NK-92 (cell line): ENCODE measurements around the gene ACTL7A.
"Not testable (repeated sequence)": the region's sequence is repeated elsewhere in the genome, so short reads cannot be mapped to it uniquely, and the experiment has no call there.

ENCODE experiments used
- DNase-seq: peaks from one replicate; lab custom pipeline; 2025; ENCODE audit not compliant: unreplicated experiment; lab: John Stamatoyannopoulos, UW

The ACTL7A gene, protein sequence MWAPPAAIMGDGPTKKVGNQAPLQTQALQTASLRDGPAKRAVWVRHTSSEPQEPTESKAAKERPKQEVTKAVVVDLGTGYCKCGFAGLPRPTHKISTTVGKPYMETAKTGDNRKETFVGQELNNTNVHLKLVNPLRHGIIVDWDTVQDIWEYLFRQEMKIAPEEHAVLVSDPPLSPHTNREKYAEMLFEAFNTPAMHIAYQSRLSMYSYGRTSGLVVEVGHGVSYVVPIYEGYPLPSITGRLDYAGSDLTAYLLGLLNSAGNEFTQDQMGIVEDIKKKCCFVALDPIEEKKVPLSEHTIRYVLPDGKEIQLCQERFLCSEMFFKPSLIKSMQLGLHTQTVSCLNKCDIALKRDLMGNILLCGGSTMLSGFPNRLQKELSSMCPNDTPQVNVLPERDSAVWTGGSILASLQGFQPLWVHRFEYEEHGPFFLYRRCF

DNA sequence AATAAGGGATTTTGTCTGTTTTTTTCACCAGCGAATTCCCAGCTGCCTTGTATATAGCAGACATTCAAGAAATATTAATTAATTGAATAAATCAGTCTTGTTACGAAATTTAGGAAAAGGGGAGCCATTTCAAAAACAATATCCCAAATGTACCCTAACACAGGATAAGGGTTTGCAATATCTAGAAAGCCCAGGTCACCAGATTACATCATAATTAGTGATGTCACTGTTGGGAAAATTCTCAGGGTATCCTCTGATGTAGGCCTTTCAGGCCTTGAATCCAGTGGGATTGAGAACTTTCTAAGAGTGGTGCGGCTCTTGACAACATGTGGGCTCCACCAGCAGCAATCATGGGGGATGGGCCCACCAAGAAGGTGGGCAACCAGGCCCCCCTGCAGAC, at the start of gene ACTL7A:
ACTL7A (plus strand) TSS at position 270 of the 400 bp plus-strand sequence; CDS start at position 327, 57 bp downstream.
- DNase-seq, result no peak

DNA sequence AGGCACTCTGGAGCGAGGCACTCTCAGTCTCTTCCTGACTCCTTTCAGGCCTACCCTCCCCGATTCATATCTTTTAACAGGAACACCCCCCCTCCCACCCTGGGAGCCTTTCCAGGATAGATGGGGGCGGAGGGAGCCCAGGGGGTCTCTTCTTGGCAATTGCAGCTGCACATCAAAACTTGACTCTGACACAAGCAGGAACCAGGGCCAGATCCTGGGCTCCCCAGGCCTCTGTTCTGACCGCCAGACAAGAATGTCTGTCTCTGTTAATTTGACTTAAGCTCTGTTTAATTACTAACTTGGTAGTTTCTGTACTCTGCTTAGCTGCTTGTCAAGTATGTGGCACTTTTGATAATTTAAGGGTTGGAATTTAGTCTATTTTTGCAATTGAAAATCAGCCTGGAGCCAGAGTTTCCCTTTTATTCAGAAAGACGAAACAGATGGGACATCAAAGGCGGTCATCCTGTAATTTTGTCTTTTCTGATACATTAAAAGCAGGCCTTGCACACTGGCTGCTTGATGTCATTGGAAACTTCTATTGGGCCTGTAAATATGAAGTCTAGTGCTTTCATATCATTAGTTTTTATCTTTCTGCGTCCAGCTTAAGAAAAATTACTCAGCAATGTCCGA, 49.6 kb upstream of the ACTL7A start:
- DNase-seq, result no peak

DNA sequence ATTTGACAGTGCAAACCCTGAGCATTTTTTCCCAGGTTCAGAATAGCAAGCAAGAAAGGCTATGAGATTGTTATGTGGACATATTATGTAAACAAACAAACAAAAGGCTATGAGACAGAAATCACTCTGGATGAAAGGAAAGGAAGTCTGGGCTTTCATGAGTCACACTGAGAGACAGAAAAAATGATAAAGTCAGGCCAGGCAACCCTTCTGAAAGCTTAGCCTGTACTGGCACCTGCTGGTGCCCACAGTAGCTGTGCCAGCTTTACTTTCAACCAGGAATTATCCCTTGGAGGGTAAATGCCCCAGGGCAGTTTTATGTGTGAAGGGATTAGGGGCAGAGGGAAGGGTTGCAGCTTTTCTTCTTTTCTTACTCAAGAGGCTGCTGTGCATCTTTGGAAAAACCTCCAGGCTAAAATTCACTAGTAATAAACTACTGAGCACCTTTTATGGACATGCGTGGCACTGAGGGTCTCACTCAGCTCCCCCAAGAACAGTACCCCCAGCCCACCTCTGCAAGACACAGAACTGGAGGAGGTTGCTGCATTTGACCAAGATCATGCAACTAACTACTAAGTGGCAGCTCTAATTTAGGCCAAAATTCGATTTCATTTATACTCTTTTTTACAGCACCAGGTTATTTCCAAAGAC, 48.0 kb upstream of the ACTL7A start:
- DNase-seq, result no peak

DNA sequence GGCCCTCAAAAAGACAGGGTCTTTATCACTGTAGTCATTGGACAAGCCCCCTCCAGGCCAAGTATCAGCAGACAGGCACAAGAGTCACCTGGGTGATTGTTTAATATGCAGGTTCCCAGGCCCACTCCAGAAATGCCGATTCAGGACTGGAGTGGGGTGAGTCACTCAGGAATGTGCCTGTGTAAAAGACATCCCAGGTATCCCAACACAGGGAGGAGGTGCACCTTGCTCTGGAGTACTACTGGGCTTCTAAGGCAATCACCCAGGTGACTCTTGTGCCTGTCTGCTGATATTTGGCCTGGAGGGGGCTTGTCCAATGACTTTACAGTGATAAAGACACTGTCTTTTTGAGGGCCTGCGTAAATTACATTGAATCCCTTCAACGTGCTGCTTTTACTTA, 46.9 kb upstream of the ACTL7A start:
- DNase-seq, result no peak

DNA sequence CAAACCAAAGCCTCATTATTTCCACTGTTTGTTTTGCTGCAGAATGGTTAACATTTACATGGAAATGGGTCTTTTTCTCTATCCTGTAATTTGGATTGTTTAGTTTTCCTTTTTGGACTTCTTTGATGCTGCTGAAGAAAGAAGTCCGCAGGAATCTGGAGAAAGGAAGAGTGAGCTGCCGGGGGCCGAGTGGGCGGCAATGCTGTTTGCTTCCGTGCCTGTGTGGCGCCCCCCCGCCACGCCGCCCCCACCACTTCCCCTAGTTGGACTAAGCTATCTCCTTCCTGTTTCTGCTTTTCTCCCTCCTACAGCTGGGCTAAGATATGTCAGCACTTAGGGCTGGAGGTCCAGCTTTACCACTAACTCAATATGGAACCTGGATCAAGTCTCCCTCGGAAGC, 46.0 kb upstream of the ACTL7A start:
- no peak for DNase-seq

DNA sequence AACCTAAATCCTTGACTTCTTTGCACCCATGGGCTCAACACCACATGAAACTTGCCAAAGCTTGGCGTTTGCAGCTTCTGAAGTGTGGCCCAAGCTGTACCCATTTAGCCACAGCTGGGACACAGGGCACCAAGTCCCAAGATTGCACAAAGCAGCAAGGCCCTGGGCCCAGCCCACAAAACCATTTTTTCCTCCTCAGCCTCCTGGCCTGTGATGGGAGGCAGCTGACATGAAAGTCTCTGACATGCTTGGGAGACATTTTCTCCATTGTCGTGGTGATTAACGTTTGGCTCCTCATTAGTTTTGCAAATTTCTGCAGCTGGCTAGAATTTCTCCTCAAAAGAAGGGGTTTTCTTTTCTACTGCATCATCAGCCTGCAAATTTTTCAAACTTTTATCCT, 38.2 kb upstream of the ACTL7A start:
- no peak for DNase-seq

DNA sequence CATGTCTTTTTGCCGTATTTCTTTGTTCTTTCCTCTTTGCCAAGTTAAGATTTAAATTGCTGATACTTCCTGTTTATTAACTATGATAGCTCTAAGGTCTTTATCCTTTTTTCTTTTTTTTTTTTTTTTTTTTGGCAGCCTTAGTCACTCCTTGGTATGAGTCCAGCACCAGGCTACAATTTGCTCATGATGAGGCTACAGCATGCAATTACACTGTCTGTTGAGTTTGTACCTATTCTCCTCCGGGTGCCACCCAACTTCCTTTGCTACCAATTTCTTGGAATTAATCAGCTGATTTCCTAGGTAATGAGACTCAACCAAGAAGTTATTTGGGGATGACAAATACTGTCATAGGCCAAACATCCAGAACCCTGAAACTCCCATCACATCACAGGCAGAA, 31.8 kb upstream of the ACTL7A start:
- no peak for DNase-seq

DNA sequence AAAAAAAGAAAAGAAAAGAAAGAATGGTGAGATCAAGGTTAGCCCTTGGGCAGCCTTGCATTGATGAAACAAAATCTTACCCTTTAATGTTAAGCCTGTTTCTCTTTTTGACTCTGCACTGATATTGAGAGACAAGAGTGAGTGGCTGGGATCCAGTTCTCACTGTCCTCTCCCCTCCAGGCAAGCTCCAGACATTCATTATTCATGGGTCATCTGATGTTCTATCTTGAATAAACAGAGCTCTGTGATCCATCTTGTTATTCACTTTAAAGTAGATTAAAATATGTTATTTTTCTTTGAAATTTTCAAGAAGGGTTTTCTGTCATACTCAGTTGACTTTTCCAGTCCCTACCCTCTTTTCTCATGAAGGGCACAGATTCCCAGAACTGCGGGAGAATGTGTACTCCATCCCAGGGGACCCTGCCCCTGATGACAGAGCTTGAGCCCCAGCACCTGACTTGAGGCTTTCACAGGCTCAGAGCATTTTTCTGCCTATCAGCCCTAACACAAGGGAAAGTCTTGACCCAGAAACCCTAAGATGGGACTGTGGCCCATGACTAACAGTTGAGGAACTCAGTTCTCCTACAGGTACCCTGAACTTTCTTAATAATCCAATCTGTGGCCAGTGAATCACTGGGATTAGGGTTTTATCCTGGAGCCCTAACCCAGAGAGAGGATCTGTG, 30.4 kb upstream of the ACTL7A start:
- no peak for DNase-seq

DNA sequence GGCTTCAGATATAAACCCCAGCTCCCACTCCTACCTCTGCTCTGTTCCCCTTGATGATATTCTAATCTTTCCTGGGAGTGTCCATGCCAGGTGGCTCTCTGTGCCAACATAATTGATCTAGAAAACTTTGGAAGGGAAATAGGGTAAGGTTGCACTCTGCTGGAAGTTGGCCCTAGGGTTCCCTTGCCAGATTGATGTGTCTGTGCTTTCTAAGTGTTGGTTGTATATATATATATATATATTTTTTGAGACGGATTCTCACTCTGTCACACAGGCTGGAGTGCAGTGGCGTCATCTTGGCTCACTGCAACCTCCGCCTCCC, 29.9 kb upstream of the ACTL7A start:
- DNase-seq, result no peak

DNA sequence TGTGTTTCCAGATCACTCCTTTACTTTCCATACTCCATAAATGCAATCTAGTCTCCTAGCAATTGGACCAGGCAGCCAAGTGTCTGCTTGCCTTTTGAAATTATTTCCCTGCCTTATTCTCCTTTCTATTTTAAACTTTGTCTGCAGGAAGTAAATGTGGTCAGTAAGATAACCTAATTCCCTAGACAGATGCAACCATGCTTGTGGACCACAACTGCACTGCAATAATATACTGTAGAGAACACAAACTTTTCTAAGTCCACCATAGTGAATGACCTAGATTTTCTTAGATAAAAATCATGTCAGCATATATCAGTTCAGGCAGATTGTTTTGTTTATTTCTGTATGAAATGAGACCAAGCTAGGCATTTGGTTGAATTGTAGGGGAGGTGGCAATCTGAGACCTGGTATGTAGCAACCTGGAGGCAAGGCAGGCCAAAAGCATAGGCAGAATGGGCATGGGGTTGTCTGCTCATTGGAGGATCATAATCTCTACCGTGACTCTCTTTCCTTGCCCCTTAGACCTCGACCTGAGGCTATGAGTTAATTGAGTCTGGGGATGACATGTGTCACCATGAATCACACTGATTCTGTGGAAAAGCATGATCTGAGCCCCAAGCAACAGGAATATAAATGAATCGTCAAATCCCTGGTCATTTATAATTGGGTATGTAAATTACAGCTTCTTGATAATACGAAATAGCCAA, 27.0 kb upstream of the ACTL7A start:
- DNase-seq, result no peak

DNA sequence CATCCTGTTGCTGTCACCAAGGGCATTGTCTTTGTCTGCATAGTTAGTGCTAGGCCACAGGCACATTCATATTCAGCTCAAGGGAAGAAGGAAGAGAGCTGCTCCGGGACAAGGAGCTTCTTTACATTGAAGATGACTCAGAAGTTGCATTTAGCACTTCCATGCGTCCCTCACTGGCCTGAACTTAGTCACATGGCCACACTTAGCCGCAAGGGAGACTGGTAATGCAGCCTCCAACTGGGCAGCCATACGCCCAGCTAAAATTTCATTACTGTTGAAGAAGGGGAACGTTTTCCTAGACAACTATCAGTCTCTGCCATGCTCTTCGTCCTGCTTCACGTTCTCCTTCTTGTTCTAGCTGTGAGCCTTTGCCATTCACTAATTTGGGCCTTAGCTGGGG, 26.2 kb upstream of the ACTL7A start:
- DNase-seq, result no peak

DNA sequence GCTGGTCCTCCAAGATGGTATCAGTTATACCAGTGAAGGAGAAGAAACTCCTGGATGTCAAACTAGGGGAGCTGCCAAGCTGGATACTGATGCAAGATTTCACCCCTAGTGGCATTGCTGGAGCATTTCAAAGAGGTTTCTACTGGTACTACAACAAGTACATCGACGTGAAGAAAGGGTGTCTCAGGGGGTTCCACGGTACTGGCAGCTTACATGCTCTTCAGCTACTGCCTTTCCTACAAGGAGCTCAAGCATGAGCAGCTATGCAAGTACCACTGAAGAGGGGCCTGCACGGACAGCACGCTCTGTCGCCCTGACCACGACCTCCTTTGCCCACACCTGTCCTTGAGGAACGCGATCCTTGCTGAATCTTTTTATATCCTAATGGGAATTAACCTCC, 25.7 kb upstream of the ACTL7A start:
- DNase-seq, result no peak

DNA sequence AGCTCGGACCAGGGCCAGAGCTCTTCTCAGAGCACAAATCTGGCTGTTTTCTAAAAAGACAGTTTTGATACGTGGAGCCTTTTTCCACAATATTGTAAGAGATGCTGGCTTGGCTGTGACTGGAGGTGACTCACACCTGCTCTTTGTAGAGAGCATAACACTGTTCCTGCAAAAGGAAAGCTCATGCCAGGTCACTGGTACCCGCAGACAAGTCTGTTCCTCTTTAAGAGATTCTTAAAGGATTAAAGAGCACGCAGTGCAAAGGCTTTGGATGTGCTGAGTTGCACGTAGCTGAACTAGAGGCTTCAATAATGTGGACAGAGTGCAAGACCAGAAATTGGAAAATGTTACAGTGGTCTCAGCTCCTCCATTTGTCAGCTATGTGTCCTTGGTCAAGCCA, 25.3 kb upstream of the ACTL7A start:
- DNase-seq, result no peak

DNA sequence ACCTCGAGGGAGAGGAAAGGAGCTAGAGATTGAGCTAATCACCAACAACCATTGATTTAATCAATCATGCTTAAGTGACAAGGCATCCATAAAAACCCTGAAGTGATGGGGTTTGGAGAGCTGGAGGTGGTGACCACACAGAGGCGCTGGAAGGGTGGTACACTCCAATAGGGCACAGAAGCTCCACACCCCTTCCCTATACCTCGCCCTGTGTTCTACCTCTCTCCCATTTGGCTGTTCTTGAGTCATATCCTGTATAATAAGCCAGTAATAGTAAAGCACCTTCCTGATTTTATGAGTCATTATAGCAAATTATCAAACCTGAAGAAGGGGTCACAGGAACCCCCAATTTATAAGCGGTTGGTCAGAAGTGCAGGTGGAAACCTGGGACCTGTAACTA, 24.5 kb upstream of the ACTL7A start:
- no peak for DNase-seq

DNA sequence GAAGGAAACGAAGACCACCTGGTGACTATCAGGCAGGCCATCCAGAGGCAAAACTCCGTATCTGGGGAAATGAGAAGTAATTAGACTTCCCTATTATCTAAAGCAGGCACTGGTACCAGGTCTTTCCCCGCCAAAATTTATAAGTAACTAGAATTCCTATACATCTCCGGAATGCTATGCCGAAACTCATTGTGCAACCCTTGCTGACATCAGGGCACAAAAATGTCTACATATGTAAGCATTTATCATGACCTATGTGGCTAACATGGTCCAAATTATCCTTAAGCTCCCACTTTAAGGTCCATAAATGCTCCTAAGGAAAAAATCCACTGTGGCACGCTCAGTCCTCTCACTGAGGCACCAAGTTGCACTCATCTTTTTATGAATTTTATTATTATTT, 24.0 kb upstream of the ACTL7A start:
- no peak for DNase-seq

DNA sequence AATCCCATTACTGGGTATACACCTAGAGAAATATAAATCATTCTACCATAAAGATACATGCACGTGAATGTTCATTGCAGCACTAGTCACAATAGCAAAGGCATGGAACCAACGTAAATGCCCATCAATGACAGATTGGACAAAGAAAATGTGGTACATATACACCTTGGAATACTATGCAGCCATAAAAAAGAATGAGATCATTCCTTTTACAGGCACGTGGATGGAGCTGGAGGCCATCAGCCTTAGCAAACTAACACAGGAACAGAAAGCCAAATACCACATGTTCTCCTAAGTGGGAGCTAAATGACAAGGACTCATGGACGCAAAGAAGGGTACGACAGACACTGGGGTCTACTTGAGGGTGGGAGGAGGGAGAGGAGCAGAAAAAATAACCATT, 22.5 kb upstream of the ACTL7A start:
- DNase-seq, result not testable (repeated sequence)

DNA sequence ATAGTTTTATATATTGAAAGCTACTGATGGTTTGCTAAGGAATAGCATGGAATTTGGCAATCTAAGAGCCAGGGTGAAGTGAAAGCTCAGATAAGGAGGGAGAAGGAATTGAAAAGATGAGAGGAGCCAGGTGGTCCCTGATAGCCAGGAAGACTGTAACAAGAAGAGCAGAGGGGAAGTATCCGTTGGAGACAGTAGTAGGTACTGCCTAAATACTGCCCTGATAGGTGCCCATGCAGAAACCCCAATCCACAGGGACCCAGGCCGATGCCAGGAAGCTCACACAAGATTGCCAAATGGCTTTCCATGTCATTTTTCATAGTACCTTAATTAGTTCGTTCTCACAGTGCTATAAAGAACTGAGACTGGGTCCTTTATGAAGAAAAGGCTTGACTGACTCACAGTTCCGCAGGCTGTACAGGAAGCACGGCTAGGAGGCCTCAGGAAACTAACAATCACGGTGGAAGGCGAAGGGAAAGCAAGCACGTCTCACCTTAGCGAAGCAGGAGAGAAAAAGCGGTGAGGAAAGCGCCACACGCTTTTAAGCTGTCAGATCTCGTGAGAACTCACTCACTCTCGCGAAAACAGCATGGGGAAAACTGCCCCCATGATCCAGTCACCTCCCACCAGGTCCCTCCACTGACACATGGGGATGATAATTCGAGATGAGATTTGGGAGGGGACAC, 19.3 kb upstream of the ACTL7A start:
- no peak for DNase-seq

DNA sequence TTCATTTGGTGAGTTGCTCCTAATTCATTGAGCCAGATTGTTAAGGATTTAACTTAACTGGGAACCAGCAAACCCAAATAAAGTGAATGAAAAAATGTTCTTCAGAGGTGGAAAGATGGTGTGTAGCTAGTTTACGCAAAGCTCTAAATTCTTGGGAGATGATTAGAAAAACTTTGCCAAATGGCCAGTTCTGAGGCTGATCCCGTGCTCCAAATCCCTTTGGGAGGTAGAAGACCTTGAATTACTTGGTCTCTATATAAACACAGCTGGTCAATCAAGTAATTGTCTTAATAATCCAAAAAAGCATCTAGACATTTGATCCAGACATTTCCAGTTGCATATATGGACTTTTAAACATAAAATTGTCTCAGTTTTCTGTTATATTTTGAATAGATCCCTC, 17.7 kb upstream of the ACTL7A start:
- no peak for DNase-seq

DNA sequence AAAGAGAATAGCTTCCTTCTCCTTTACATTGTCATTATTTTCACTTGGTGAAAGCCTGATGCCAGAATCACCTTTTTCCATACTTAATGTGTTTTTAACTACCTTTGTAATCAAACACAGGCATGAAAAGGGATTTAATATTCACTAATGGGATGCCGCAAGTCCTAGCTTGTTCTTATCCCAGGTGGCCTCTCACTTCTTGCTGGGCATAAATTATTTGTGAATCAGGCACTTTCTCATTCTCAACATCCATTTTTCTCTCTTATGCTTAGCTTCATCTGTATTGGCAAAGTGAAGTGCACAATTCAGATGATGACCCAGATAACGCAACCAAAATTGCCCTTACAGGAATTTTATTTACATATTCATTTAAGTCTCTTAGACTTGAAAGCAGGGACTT, 17.2 kb upstream of the ACTL7A start:
- DNase-seq, result no peak

DNA sequence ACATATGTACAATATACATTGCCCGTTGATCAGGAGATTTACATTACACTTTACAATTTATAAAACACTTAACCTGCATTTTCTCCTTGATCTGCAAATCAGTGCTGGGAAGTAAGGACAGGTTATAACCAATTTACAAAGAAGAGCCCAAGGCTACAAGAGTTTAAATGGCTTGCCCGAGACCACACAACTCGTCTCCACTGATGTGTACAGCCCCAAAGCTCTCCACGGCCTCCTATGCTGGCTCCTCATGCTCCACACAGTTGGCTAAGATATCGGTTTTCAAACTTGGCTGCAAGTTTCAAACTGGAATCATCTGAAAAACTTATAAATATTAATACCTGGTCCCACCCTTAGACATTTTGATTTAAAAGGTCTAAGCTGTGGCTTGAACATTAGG, 16.6 kb upstream of the ACTL7A start:
- no peak for DNase-seq

DNA sequence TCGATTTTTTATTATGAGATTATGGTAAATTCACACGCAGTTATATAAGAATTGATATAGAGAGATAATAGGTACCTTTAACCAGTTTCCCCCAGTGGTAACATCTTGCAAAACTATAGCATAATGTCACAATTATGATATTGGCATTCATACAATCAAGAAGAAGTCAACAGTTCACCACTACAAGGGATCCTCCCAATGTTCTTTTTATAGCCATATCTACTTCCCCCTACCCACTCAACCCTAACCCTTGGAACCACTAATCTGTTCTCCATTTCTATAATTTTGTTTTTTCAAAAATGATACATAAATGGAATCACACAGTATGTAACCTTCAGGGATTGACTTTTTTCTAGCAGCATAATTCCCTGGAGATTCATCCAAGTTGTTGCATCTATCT, 16.1 kb upstream of the ACTL7A start:
- no peak for DNase-seq
